K562 (cell line): ENCODE data around the gene INTS2. TPM values are rescaled to one million over a fixed set of nuclear protein-coding genes. Genes with fewer than 3 reads are reported as not detected.
"Not testable (repeated sequence)": the region's sequence is repeated elsewhere in the genome, so short reads cannot be mapped to it uniquely, and the experiment has no call there.

ENCODE experiments used
- ATAC-seq: fragments of 200-7000 bp; cut with Tn5 transposase; 3 replicates; pipeline ENCODE4 v1.9.1; 2020; ENCODE audit warnings: moderate library complexity
- BruUV-seq: library from RNA; stranded (reverse); fragments of 400-500 nt; replicated peaks from 2 replicates; lab custom pipeline; 2021; lab: Mats Ljungman, UMichigan
- CTCF ChIA-PET: fragments of 300-600 bp; formaldehyde crosslinking; extraction: SDS; loops from one replicate; lab custom pipeline; 2021; ENCODE audit warnings: low intra/inter-chr PET ratio; lab: Yijun Ruan, JAX
- POLR2A ChIA-PET: fragments of 300-600, 350-650 bp; sonication (Branson Sonifier 250); formaldehyde crosslinking; extraction: SDS; loops from one replicate; lab custom pipeline; 2021; ENCODE audit warnings: antibody characterized with exemption, inconsistent platforms; lab: Yijun Ruan, JAX
- DNase-seq, 4 experiments: peaks; one replicate each; pipeline versions ENCODE4 v3.0.0 to v3.0.0-alpha.2; 2011 to 2018; ENCODE audit warnings: low spot score in 3 of 4, mixed read lengths in 3 of 4; ENCODE audit errors: extremely low read depth in 1 of 4
- FAIRE-seq: peaks from 2 replicates; lab custom pipeline; 2011; peaks lifted over from hg19 to GRCh38; lab: Jason Lieb, UNC
- H2AFZ ChIP-seq: 2 replicates; pipeline ENCODE4 v1.6.0; 2011; ENCODE audit warnings: low read depth, low read length, control low read depth, inconsistent platforms
- H3K27ac ChIP-seq: fragments of 200-600 bp; 3 replicates; pipeline ENCODE4 v1.8.0; 2011; ENCODE audit warnings: low read depth, mild to moderate bottlenecking, control low read depth, inconsistent platforms, low read length, moderate library complexity, mixed read lengths; ENCODE audit errors: extremely low read depth
- H3K27me3 ChIP-seq, 2 experiments: fragments of 300-600 bp in 1 of 2; 2 replicates in 1 of 2; 3 replicates in 1 of 2; pipeline versions ENCODE4 v1.6.0 to v1.8.0; 2011; ENCODE audit warnings: inconsistent platforms in 2 of 2, low read length in 2 of 2, mild to moderate bottlenecking in 1 of 2, mixed read lengths in 1 of 2, moderate library complexity in 1 of 2; ENCODE audit not compliant: control insufficient read depth in 2 of 2, insufficient read depth in 2 of 2
- H3K36me3 ChIP-seq: fragments of 300-600 bp; 3 replicates; pipeline ENCODE4 v1.8.0; 2011; ENCODE audit warnings: mild to moderate bottlenecking, low read length, inconsistent platforms; ENCODE audit not compliant: control insufficient read depth, insufficient read depth
- H3K4me1 ChIP-seq, 2 experiments: fragments of 200-600 bp in 1 of 2; replicated peaks in 1 of 2; 2 replicates in 1 of 2; 3 replicates in 1 of 2; pipeline versions ENCODE4 v1.5.1 to v1.8.0; 2011; ENCODE audit warnings: inconsistent platforms in 2 of 2, low read length in 2 of 2, mild to moderate bottlenecking in 1 of 2, mixed read lengths in 1 of 2, moderate library complexity in 1 of 2; ENCODE audit not compliant: control insufficient read depth in 2 of 2, insufficient read depth in 2 of 2
- H3K4me2 ChIP-seq: 2 replicates; pipeline ENCODE4 v1.6.1; 2011; ENCODE audit warnings: low read length, control low read depth, inconsistent platforms, mixed read lengths; ENCODE audit not compliant: insufficient read depth
- H3K4me3 ChIP-seq: fragments of 200-600 bp; sonication (generic), shearing (Covaris generic); 2 replicates; pipeline ENCODE4 v1.5.1; 2016; ENCODE audit warnings: control low read depth, inconsistent platforms
- H3K79me2 ChIP-seq: fragments of 200-600 bp; 3 replicates; pipeline ENCODE4 v1.8.0; 2011; ENCODE audit warnings: low read length, inconsistent platforms; ENCODE audit not compliant: control insufficient read depth, insufficient read depth
- H3K9ac ChIP-seq, 2 experiments: 2 replicates each; pipeline versions ENCODE4 v1.6.0 to v1.6.1; 2011; ENCODE audit warnings: low read depth in 2 of 2, low read length in 2 of 2, control low read depth in 1 of 2, inconsistent platforms in 1 of 2, mild to moderate bottlenecking in 1 of 2, mixed read lengths in 1 of 2; ENCODE audit not compliant: insufficient read depth in 1 of 2
- H3K9me1 ChIP-seq: one replicate; pipeline ENCODE4 v1.6.0; 2011; ENCODE audit warnings: inconsistent platforms, mild to moderate bottlenecking, low read length, moderate library complexity; ENCODE audit not compliant: control insufficient read depth, insufficient read depth
- H3K9me3 ChIP-seq: replicated peaks from 2 replicates; pipeline ENCODE4 v1.5.1; 2011; ENCODE audit warnings: low read depth, low read length, inconsistent platforms; ENCODE audit not compliant: control insufficient read depth, insufficient read depth
- H4K20me1 ChIP-seq: replicated peaks from 2 replicates; pipeline ENCODE4 v1.6.1; 2011; ENCODE audit warnings: low read length, inconsistent platforms, mixed read lengths; ENCODE audit not compliant: control insufficient read depth, insufficient read depth
- EWSR1 ChIP-seq: fragments of 450-650 bp; IDR thresholded peaks from 2 replicates; pipeline ENCODE4 v1.6.1; 2018; ENCODE audit warnings: borderline replicate concordance, mild to moderate bottlenecking, low read depth, moderate library complexity; ENCODE audit not compliant: partially characterized antibody
- HDAC6 ChIP-seq: IDR thresholded peaks from 2 replicates; pipeline ENCODE4 v1.6.1; 2012; ENCODE audit warnings: low read depth, mild to moderate bottlenecking, control low read depth, inconsistent platforms, low read length, moderate library complexity
- MEF2A ChIP-seq: IDR thresholded peaks from 2 replicates; pipeline ENCODE4 v1.6.1; 2011; ENCODE audit warnings: low read depth, mild to moderate bottlenecking, low read length, moderate library complexity; ENCODE audit not compliant: control insufficient read depth
- TAF1 ChIP-seq: IDR thresholded peaks from 2 replicates; pipeline ENCODE4 v1.6.1; 2011; ENCODE audit warnings: mild to moderate bottlenecking, low read length, moderate library complexity; ENCODE audit not compliant: insufficient read depth, control insufficient read depth, severe bottlenecking; ENCODE audit errors: extremely low read depth
- USF1 ChIP-seq: sonication (generic); formaldehyde crosslinking; IDR thresholded peaks from 2 replicates; pipeline ENCODE4 v1.9.0; 2022; ENCODE audit warnings: mild to moderate bottlenecking, missing genetic modification reagents
- ZNF655 ChIP-seq: fragments of 250-450 bp; sonication (Bioruptor Pico); IDR thresholded peaks from 2 replicates; pipeline ENCODE4 v1.5.0; 2021
- WGBS: fragments of 100-300 bp; shearing (Covaris generic); methylation state at CpG from one replicate; pipeline ENCODE4 v1.1.6; 2016; ENCODE audit warnings: low coverage, mixed read lengths; ENCODE audit not compliant: insufficient coverage; ENCODE audit errors: missing lambda C conversion rate; 5-methylcytosine and 5-hydroxymethylcytosine counted together
- in situ Hi-C: fragments of 300-500 bp; cut with MboI; formaldehyde crosslinking; loops from 4 replicates; pipeline ENCODE4 v1.15.0; 2018; ENCODE audit warnings: inconsistent platforms, mixed read lengths
- intact Hi-C: fragments of 100-400 bp; cut with micrococcal nuclease; formaldehyde crosslinking; loops from 2 replicates; pipeline ENCODE4 v1.14.2; 2022
- polyA plus RNA-seq, 8 experiments: library from polyadenylated mRNA; depleted of rRNA in 4 of 8; stranded (reverse) in 5 of 8; unstranded in 3 of 8; fragments of >200 nt; fragmentation: Nextera tagmentation in 2 of 8; fragmentation: Illumina TruSeq in 1 of 8; extraction: Ambion mirVana in 2 of 8; extraction: Trizol in 1 of 8; gene quantifications; 2 replicates each; pipeline versions ENCODE4 v1.2.1 to v1.2.3, GENCODE V29; 2011 to 2014; ENCODE audit warnings: inconsistent platforms in 1 of 8, missing spikeins in 1 of 8
- total RNA-seq, 7 experiments: library from RNA; depleted of rRNA in 6 of 7; stranded (reverse); fragments of >200 nt in 6 of 7; fragmentation: Illumina TruSeq in 2 of 7; extraction: Trizol in 2 of 7; gene quantifications; 2 replicates each; pipeline versions ENCODE4 v1.2.1 to v1.2.3, GENCODE V29; 2011 to 2021; ENCODE audit warnings: low replicate concordance in 1 of 7
- TF ChIP-seq, protein P1 (sequence below): sonication (generic); formaldehyde crosslinking; IDR thresholded peaks from 2 replicates; pipeline ENCODE4 v1.8.0; 2022; ENCODE audit warnings: mild to moderate bottlenecking, missing genetic modification reagents

Gene INTS2
- total and polyA plus RNA-seq, 9 of the 15 experiments (the other 6 are each of a cell fraction or from before 2014, with no cell fraction given), result 4.8 to 24.7 (median 12.8) TPM

DNA sequence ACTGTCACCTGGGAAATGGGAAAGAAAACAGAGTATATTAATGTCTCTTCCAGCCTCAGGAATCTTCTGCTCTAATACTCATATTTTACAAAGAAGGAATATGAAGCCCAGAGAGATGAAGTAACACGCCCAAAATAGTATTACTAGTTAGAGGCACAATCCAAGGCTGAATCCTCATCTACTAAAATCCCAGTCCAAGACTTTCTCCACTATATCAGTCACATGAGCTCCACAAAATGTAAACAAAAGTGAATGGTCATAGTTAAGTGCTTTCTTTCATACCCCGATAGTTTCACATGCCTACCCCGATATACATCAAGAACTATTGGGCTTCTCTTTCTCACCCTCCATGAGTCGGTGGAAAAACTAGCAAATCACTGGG, 965 bp downstream of the INTS2 start:
- Histone ChIP-seq H3K4me2 (peak overlapping the region; percentile 97), H3K79me2 (peaks cover 20% of the 10 kb centered on the region), H3K27me3 (no peaks in the 10 kb centered on the region), H3K9ac (peak overlapping the region; percentile 92 to 100), H4K20me1 (no peaks in the 10 kb centered on the region), H3K4me1 (peaks cover 0 to 9% of the 10 kb centered on the region in 2 experiments; a peak in 2 of 5 replicates), H3K9me1 (no peaks in the 10 kb centered on the region), H3K9me3 (no peaks in the 10 kb centered on the region), H3K4me3 (peak overlapping the region; percentile 74), H2AFZ (peak overlapping the region; percentile 97), H3K27ac (peak overlapping the region; percentile 87), H3K36me3 (peaks cover 24% of the 10 kb centered on the region)
- TF ChIP-seq, protein P1, sequence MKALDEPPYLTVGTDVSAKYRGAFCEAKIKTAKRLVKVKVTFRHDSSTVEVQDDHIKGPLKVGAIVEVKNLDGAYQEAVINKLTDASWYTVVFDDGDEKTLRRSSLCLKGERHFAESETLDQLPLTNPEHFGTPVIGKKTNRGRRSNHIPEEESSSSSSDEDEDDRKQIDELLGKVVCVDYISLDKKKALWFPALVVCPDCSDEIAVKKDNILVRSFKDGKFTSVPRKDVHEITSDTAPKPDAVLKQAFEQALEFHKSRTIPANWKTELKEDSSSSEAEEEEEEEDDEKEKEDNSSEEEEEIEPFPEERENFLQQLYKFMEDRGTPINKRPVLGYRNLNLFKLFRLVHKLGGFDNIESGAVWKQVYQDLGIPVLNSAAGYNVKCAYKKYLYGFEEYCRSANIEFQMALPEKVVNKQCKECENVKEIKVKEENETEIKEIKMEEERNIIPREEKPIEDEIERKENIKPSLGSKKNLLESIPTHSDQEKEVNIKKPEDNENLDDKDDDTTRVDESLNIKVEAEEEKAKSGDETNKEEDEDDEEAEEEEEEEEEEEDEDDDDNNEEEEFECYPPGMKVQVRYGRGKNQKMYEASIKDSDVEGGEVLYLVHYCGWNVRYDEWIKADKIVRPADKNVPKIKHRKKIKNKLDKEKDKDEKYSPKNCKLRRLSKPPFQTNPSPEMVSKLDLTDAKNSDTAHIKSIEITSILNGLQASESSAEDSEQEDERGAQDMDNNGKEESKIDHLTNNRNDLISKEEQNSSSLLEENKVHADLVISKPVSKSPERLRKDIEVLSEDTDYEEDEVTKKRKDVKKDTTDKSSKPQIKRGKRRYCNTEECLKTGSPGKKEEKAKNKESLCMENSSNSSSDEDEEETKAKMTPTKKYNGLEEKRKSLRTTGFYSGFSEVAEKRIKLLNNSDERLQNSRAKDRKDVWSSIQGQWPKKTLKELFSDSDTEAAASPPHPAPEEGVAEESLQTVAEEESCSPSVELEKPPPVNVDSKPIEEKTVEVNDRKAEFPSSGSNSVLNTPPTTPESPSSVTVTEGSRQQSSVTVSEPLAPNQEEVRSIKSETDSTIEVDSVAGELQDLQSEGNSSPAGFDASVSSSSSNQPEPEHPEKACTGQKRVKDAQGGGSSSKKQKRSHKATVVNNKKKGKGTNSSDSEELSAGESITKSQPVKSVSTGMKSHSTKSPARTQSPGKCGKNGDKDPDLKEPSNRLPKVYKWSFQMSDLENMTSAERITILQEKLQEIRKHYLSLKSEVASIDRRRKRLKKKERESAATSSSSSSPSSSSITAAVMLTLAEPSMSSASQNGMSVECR, result no peak
- no peak for TF ChIP-seq TAF1
- no peak for TF ChIP-seq ZNF655
- no peak for TF ChIP-seq HDAC6
- no peak for TF ChIP-seq USF1 (CRISPR knock-in tag)
- TF ChIP-seq MEF2A, result peak; percentile 19; the same call in 1 of the 2 replicates
- peak; percentile 15 for TF ChIP-seq EWSR1
- ATAC-seq (no peak), FAIRE-seq (no peak), DNase-seq (peak in 1 of 4 experiments; percentile 27)
- intact Hi-C loops, result no loop called here
- POLR2A ChIA-PET, result no interaction called here
- CTCF ChIA-PET, result no interaction called here
- WGBS, result 6% methylated on average over 4 of the region's 4 CpGs
- in situ Hi-C loops, result no loop called here
- BruUV-seq, result no TSS peak

DNA sequence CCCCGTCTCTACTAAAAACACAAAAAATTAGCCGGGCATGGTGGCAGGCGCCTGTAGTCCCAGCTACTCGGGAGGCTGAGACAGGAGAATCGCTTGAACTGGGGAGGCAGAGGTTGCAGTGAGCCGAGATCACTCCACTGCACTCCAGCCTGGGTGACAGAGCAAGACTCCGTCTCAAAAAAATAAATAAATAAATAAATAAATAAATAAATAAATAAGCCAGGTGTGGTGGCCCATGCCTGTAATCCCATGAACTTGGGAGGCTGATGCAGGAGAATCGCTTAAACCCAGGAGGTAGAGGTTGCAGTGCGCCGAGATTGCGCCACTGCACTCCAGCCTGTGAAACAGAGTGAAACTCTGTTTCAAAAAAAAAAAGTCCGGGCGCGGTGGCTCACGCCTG, 12.6 kb downstream of the INTS2 start:
- H3K27ac ChIP-seq, intact Hi-C loops, H3K4me2 ChIP-seq, H3K9ac ChIP-seq, FAIRE-seq, H3K27me3 ChIP-seq, H3K9me1 ChIP-seq, POLR2A ChIA-PET, H2AFZ ChIP-seq, H3K4me3 ChIP-seq, ATAC-seq, H3K9me3 ChIP-seq, CTCF ChIA-PET, DNase-seq, BruUV-seq, in situ Hi-C loops, H3K4me1 ChIP-seq, H4K20me1 ChIP-seq, H3K79me2 ChIP-seq: not testable (repeated sequence)
- 98% methylated on average over 12 of the region's 15 CpGs for WGBS
- peaks cover 48% of the 10 kb centered on the region for H3K36me3 ChIP-seq
